GM12878 (cell line): ENCODE measurements around the gene SELENOS. TPM values are rescaled to one million over a fixed set of nuclear protein-coding genes. Genes with fewer than 3 reads are reported as not detected.

ENCODE experiments used
- ATAC-seq: fragments of 200-7000 bp; cut with Tn5 transposase; 3 replicates; pipeline ENCODE4 v1.9.1; 2020; ENCODE audit warnings: mild to moderate bottlenecking, moderate library complexity
- BruUV-seq: library from RNA; stranded (reverse); fragments of 400-500 nt; replicated peaks from 2 replicates; lab custom pipeline; 2021; lab: Mats Ljungman, UMichigan
- CTCF ChIA-PET: fragments of 300-600 bp; sonication (Branson Sonifier 250); formaldehyde crosslinking; extraction: SDS; loops from one replicate; lab custom pipeline; 2021; ENCODE audit warnings: inconsistent platforms; lab: Yijun Ruan, JAX
- POLR2A ChIA-PET: fragments of 350-600 bp; formaldehyde crosslinking; extraction: SDS; loops from one replicate; lab custom pipeline; 2021; ENCODE audit warnings: inconsistent platforms; lab: Charles Lee
- RAD21 ChIA-PET: fragments of 300-600 bp; sonication (Branson Sonifier 250); formaldehyde crosslinking; loops from one replicate; lab custom pipeline; 2023; ENCODE audit warnings: antibody characterized with exemption; ENCODE audit not compliant: unreplicated experiment; lab: Charles Lee
- SMC1A ChIA-PET: fragments of 300-600 bp; sonication (Branson Sonifier 250); formaldehyde crosslinking; loops from one replicate; lab custom pipeline; 2023; ENCODE audit not compliant: unreplicated experiment, uncharacterized antibody; lab: Charles Lee
- DNase-seq: peaks from one replicate; pipeline ENCODE4 v3.0.0-alpha.2; 2011; ENCODE audit warnings: low read depth, low spot score
- FAIRE-seq: peaks from 3 replicates; lab custom pipeline; 2011; peaks lifted over from hg19 to GRCh38; lab: Jason Lieb, UNC
- H2AFZ ChIP-seq: 2 replicates; pipeline ENCODE4 v1.6.0; 2011; ENCODE audit warnings: low read depth, low read length, control low read depth; ENCODE audit not compliant: control insufficient read depth
- H3K27ac ChIP-seq: 2 replicates; pipeline ENCODE4 v1.5.1; 2011; ENCODE audit warnings: control low read depth; ENCODE audit not compliant: control insufficient read depth, insufficient read depth
- H3K27me3 ChIP-seq, 2 experiments: replicated peaks in 1 of 2; 2 replicates each; pipeline versions ENCODE4 v1.6.0 to v1.6.1; 2011; ENCODE audit warnings: low read length in 1 of 2; ENCODE audit not compliant: control insufficient read depth in 2 of 2, insufficient read depth in 2 of 2
- H3K36me3 ChIP-seq, 2 experiments: 2 replicates each; pipeline ENCODE4 v1.5.1; 2011; ENCODE audit warnings: low read length in 1 of 2; ENCODE audit not compliant: control insufficient read depth in 2 of 2, insufficient read depth in 2 of 2
- H3K4me1 ChIP-seq: 2 replicates; pipeline ENCODE4 v1.6.1; 2011; ENCODE audit warnings: mild to moderate bottlenecking, low read length, moderate library complexity, mixed read lengths; ENCODE audit not compliant: control insufficient read depth, insufficient read depth
- H3K4me2 ChIP-seq: 2 replicates; pipeline ENCODE4 v1.6.0; 2011; ENCODE audit warnings: control low read depth; ENCODE audit not compliant: control insufficient read depth, insufficient read depth
- H3K4me3 ChIP-seq: fragments of 200-600 bp; sonication (generic); 2 replicates; pipeline ENCODE4 v1.5.1; 2016
- H3K79me2 ChIP-seq: 2 replicates; pipeline ENCODE4 v1.6.0; 2011; ENCODE audit warnings: low read length; ENCODE audit not compliant: control insufficient read depth, insufficient read depth
- H3K9ac ChIP-seq: 2 replicates; pipeline ENCODE4 v1.8.0; 2011; ENCODE audit warnings: low read length, control low read depth, mixed read lengths; ENCODE audit not compliant: control insufficient read depth, insufficient read depth
- H3K9me3 ChIP-seq: replicated peaks from 3 replicates; pipeline ENCODE4 v1.5.1; 2011; ENCODE audit warnings: mild to moderate bottlenecking, low read length; ENCODE audit not compliant: control insufficient read depth, insufficient read depth
- H4K20me1 ChIP-seq: 2 replicates; pipeline ENCODE4 v1.6.0; 2011; ENCODE audit not compliant: control insufficient read depth, insufficient read depth
- CBX5 ChIP-seq: sonication (generic); IDR thresholded peaks from 2 replicates; pipeline ENCODE4 v1.6.1; 2016; ENCODE audit warnings: low read depth, moderate library complexity, mild to moderate bottlenecking, inconsistent platforms
- CTCF ChIP-seq, 3 experiments: IDR thresholded peaks in 2 of 3; conservative IDR thresholded peaks in 1 of 3; 2 replicates each; pipeline ENCODE4 v1.5.1; 2011; ENCODE audit warnings: low read depth in 3 of 3, low read length in 3 of 3, mild to moderate bottlenecking in 3 of 3, control low read depth in 2 of 3, moderate library complexity in 2 of 3, inconsistent platforms in 1 of 3, mixed read lengths in 1 of 3; ENCODE audit not compliant: control insufficient read depth in 2 of 3, insufficient read depth in 1 of 3; ENCODE audit errors: extremely low read depth in 1 of 3
- MEF2A ChIP-seq: IDR thresholded peaks from 2 replicates; pipeline ENCODE4 v1.6.1; 2011; ENCODE audit warnings: low read depth, mild to moderate bottlenecking, low read length, moderate library complexity; ENCODE audit not compliant: insufficient read depth
- MYB ChIP-seq: fragments of 150-350 bp; IDR thresholded peaks from 2 replicates; pipeline ENCODE4 v1.6.1; 2014; ENCODE audit warnings: mild to moderate bottlenecking, low read depth, low read length, borderline replicate concordance
- RAD21 ChIP-seq: IDR thresholded peaks from 2 replicates; pipeline ENCODE4 v1.6.1; 2011; ENCODE audit warnings: mild to moderate bottlenecking, low read depth, low read length, moderate library complexity; ENCODE audit not compliant: insufficient read depth
- RELA ChIP-seq: fragments of 450-650 bp; IDR thresholded peaks from 2 replicates; pipeline ENCODE4 v1.8.0; 2014; ENCODE audit warnings: borderline replicate concordance; ENCODE audit not compliant: partially characterized antibody
- RUNX3 ChIP-seq: IDR thresholded peaks from 2 replicates; pipeline ENCODE4 v1.6.1; 2012; ENCODE audit warnings: low read length, inconsistent platforms
- SMC3 ChIP-seq: IDR thresholded peaks from 2 replicates; pipeline ENCODE4 v1.6.1; 2011; ENCODE audit warnings: low read length, improper control_type of control experiment, borderline replicate concordance
- WGBS: methylation state at CpG from one replicate; pipeline ENCODE4 v1.1.6; 2016; ENCODE audit warnings: low lambda C conversion rate; ENCODE audit not compliant: insufficient replicate concordance, insufficient coverage; ENCODE audit errors: missing lambda C conversion rate; 5-methylcytosine and 5-hydroxymethylcytosine counted together
- in situ Hi-C: fragments of 300-500 bp; cut with MboI; formaldehyde crosslinking; loops from 9 replicates; pipeline ENCODE4 v1.14.3; 2018; ENCODE audit warnings: mixed read lengths
- intact Hi-C: fragments of 100-400 bp; cut with micrococcal nuclease; formaldehyde crosslinking; loops from one replicate; pipeline ENCODE4 v1.14.2; 2022; ENCODE audit not compliant: unreplicated experiment
- polyA plus RNA-seq, 11 experiments: library from polyadenylated mRNA; depleted of rRNA in 4 of 11; unstranded in 6 of 11; stranded (reverse) in 5 of 11; fragments of >200 nt; fragmentation: Nextera tagmentation in 4 of 11; fragmentation: Illumina TruSeq in 1 of 11; extraction: Ambion mirVana in 4 of 11; extraction: Trizol in 1 of 11; gene quantifications; 1 replicate in 1 of 11; 2 replicates in 10 of 11; pipeline versions ENCODE4 v1.2.1 to v1.2.3, GENCODE V29; 2011 to 2016; ENCODE audit warnings: inconsistent platforms in 2 of 11, missing spikeins in 2 of 11, low read depth in 1 of 11
- total RNA-seq, 4 experiments: library from RNA; depleted of rRNA in 3 of 4; stranded (reverse); fragments of >200 nt in 3 of 4; fragmentation: Illumina TruSeq in 1 of 4; extraction: Trizol in 1 of 4; gene quantifications; 2 replicates each; pipeline versions ENCODE4 v1.2.1 to v1.2.3, GENCODE V29; 2013 to 2021

SELENOS gene
- total and polyA plus RNA-seq, 10 of the 15 experiments (the other 5 are each of a cell fraction or from before 2014, with no cell fraction given) = 25.8 to 90.1 (median 37.3) TPM

- 60% methylated on average over 6 of the region's 6 CpGs for WGBS
- Histone ChIP-seq H3K4me1 (peaks cover 6% of the 10 kb centered on the region), H3K4me3 (no peak overlapping the region), H3K9me3 (no peaks in the 10 kb centered on the region), H3K79me2 (peaks cover under 1% of the 10 kb centered on the region), H2AFZ (no peak overlapping the region), H3K27ac (no peak overlapping the region), H3K36me3 (no peaks in the 10 kb centered on the region), H3K27me3 (no peaks in the 10 kb centered on the region), H3K9ac (no peak overlapping the region), H4K20me1 (no peaks in the 10 kb centered on the region), H3K4me2 (no peak overlapping the region)
- DNase-seq = no peak
- RAD21 ChIA-PET = interaction anchor here (0.9 to 5.5 kb wide), 5 partner anchors 37 to 248 kb away, joined by 3 to 69 read pairs (median 11); partner anchors contain the start of gene SNRPA1
- BruUV-seq = no TSS peak
- CTCF ChIA-PET = interaction anchor here (1.0 to 6.5 kb wide), 19 partner anchors 10 to 249 kb away, joined by 3 to 126 read pairs (median 9); partner anchors contain the start of gene SNRPA1
- peak; percentile 8; the same call in 1 of the 3 replicates for ATAC-seq
- SMC1A ChIA-PET = interaction anchor here (1.2 to 4.5 kb wide), 11 partner anchors 9 to 339 kb away, joined by 4 to 38 read pairs (median 12); partner anchors contain the start of gene LRRK1
- FAIRE-seq = no peak
- POLR2A ChIA-PET = no interaction called here
- intact Hi-C loops (loop anchor here (5.0 kb wide), 1 partner anchor 339 kb away; the partner anchor contains the start of gene LRRK1), in situ Hi-C loops (no loop called here)
- TF ChIP-seq RAD21 (peak; percentile 46), SMC3 (peak; percentile 52; the same call in 1 of the 2 replicates), RUNX3 (peak; percentile 65), CTCF (IDR thresholded peaks at IDR 0.05 in 2 of 3, conservative IDR thresholded peaks at IDR 0.05 in 1 of 3; ENCODE audit: control insufficient read depth in 2 of 3, extremely low read depth in 1 of 3, insufficient read depth in 1 of 3, low read depth in 3 of 3, low read length in 3 of 3) (peak; percentile 50 to 67 (median 61)), CBX5 (no peak), RELA (no peak), MEF2A (no peak), MYB (no peak)
Measured at GRCh38 chr15:101256757-101257156, 20.5 kb downstream of the SELENOS start.
